Measurements from ENCODE around the gene ADCY4.
A peak's percentile ranks its signal among the peaks of the same experiment; 100 is the strongest.

ADCY4 gene

DNA sequence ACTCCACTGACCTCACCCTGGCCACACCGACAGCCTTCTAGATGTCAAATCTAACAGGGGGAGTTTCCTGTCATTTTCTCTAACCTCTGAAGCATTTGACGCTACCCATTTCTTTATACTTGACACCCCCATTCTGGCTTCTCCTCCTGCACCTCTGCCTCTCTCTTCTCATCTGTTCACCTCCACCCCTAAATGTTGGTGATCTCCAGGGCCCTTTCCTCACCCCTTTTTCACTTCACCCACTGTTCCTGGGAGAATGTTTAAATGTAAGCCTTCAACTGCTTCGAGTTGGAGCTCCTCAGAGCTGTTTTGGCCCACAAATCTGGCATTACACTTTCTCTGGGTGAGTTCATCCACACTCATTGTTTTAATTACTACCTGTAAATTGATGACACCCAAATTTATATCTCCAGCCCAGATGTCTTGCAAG, 63.0 kb downstream of the ADCY4 start:
- DNase-seq: no peak

DNA sequence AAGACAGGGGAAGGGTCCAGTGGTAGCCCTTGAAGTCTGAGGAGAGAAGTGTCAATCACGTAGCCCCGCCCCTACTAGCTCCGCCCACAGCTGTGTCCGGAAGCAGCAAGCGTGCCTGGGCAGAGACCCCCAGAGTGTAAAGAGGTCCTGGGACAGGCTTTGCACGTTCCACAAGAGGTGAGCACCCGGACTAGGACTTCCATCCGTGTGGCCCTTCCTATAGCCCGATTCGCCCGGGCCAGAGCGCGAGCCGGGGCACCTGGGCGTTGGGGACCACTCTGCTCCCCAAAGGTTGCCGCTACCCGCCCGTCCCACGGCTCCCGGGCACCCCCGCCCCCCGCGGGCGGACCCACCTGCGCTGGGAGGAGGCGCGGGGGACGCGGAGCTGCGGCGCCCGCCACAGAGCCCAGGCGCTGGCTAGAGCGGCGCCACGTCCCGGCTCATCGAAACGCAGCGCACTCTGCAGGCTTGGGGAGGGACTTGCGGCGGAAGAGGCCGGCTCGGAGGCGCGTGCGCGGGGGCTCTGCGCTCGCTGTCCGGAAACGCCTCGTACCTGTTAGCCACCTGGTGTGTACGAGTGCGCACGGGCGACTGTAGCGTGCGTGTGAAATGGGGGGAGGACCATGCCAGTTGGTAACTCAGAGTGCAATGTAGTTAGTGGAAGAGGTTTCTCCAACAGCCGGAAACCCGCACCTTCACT, 63.6 kb downstream of the ADCY4 start, which contains the start of gene RABGGTA:
Gene RABGGTA (minus strand): TSS at position 464 of the 700 bp plus-strand sequence. CDS start 482 bp downstream, outside the sequence.
- peak; percentile 90 to 95 for DNase-seq

DNA sequence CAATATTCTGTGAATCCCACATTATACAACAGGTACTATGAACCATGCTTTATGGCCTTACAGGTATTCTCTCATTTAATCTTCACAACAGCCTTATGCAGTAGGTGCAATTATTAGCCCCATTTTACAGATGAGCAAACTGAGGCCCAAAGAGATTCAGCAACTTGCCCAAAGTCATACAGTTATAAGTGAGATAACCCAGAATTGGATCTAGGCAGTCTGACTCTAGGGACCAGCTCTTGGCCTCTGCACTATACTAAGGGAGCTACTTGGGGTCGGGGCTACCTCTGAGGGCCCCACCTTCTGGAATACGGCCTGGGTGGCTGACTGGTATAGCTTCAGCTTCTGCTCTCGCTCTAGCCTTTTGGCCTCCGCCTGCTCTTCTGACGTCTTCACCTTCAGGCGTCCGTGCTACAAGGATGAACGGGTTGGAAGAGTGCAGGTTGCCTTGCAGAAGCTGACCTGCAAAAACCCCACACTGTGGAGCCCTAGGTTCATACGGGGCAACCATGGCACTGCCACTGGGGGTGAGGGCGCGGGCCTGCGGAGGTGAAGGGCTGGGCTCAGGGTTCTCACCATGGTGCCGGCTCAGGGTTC, 64.2 kb downstream of the ADCY4 start:
- DNase-seq: no peak

DNA sequence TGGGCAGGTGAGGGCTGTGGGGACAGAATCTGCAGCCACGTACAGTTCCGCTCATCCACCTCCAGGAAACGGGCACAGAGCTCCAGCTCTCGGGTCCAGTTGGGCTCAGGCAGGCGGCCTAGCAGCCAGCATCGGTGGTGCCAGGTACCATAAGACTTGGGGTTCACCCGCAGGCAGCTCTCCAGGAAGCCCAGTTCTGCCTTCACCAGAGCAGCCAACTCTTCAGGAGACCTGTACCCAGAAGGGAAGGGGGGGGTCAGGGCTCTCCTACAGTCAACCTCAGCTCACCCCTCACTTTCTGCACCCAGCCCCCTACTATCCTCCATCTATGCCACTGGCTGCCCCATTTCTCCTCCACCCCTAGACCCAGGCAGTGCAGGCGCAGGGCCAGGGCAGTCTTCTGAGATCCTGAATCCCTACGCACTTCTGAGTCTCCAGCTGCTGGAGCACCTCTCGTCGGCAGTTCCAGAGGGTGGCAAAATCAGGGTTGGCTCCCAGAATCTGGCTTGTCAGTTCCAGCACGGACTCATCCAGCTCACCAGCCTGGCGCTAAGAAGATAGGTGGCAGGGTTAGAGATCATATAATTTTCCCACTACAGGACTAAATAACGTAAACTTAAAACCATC, 64.8 kb downstream of the ADCY4 start:
- no peak for DNase-seq

DNA sequence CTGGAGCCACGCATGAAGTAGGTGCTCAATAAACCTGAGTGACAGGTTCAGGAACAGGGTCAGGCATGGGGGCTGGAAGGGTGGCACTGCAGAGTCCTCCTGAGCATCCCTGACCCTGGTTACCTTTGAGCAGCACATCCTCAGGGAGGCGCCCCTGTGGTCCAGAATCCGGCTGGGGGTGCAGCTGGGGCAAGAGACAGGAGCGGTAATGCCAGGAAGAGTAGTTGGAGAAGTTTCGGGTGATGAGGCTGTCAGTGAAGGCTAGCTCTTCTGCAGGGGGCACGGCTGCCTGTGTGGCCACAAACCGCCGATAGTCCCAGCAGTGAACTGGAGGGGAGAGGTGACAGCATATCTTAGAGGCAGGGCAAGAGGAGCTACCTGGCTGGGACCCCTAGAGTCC, 65.5 kb downstream of the ADCY4 start:
- DNase-seq: no peak

Measured in NCI-H2081 (cell line).